ENCODE data around the gene RDH8.

DNA sequence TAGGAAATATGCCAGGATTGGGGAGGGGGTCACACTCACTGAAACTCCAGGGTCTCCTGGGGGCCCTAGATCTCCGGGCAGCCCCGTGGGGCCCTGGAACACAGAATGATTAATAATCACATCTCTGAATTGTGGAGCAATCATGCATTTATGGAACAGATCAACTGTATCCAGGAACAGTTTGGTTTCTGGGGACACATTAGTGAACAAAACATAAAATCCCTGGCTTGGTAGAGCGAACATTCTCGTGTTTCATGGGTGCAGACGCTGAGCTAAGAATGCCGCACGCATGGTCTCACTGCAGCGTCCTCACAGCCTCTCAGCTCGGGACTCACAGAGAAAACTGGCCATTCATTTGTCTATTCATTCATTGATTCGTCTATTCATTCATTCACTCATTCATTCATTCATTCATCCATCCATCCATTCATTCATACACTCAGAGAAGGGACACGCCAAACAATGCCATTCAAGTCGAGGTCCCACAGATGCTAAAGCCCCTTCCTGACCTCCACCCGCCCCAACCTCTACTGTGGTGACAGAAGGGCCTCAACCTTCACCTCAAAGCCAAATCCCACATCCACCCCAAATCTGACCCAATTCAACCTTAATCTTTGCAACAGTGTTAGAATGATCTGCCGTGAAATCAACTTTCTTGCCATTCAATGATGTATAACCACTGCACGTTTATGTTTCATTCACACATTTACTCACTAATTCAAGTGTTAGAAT lies 42.0 kb upstream of the RDH8 start:
- TF ChIP-seq POLR2A (IDR thresholded peaks at IDR 0.05), result no peak
- TF ChIP-seq, protein P1, sequence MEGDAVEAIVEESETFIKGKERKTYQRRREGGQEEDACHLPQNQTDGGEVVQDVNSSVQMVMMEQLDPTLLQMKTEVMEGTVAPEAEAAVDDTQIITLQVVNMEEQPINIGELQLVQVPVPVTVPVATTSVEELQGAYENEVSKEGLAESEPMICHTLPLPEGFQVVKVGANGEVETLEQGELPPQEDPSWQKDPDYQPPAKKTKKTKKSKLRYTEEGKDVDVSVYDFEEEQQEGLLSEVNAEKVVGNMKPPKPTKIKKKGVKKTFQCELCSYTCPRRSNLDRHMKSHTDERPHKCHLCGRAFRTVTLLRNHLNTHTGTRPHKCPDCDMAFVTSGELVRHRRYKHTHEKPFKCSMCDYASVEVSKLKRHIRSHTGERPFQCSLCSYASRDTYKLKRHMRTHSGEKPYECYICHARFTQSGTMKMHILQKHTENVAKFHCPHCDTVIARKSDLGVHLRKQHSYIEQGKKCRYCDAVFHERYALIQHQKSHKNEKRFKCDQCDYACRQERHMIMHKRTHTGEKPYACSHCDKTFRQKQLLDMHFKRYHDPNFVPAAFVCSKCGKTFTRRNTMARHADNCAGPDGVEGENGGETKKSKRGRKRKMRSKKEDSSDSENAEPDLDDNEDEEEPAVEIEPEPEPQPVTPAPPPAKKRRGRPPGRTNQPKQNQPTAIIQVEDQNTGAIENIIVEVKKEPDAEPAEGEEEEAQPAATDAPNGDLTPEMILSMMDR (IDR thresholded peaks at IDR 0.05), result no peak
